ENCODE measurements around the gene CA10. TPM values are rescaled to one million over a fixed set of nuclear protein-coding genes. Genes with fewer than 3 reads are reported as not detected.

Gene CA10
- total RNA-seq, 1 donor from 2014 or later = not detected

- Mint-ChIP-seq H3K9me3 (ENCODE audit: unreplicated experiment) (no peaks in the 10 kb centered on the region), H3K27me3 (ENCODE audit: unreplicated experiment) (peaks cover 2% of the 10 kb centered on the region), H3K27ac (ENCODE audit: unreplicated experiment) (no peak overlapping the region), H3K4me3 (ENCODE audit: unreplicated experiment) (no peak overlapping the region), H3K4me1 (ENCODE audit: unreplicated experiment) (no peaks in the 10 kb centered on the region), H3K36me3 (ENCODE audit: unreplicated experiment) (no peaks in the 10 kb centered on the region)
- DNase-seq (ENCODE audit: extremely low spot score, unreplicated experiment) = no peak
- TF ChIP-seq CTCF (IDR thresholded peaks at IDR 0.05) = no peak
Observed at GRCh38 chr17:51921500-51921899, 237.0 kb downstream of the CA10 start.

DNA sequence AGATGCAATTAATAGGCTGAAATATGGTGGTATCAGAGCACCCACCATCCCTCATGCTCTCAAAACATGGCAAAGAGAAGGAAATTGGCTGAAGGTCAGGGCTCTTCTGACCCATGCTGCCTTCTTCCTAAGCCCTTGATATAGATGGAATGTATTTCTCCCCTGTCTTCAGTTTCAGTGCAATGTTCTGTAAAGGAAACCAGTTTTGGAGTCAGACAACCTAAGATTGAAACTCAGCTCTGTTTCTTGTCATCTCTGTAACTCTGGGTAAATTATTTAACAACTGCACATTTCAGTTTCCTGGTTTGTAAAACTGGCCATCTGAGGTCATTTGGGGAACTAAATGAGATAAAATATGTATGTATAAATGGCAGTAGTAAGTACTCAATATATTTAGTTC, 243.9 kb downstream of the CA10 start:
- Mint-ChIP-seq H3K27me3 (ENCODE audit: unreplicated experiment) (no peaks in the 10 kb centered on the region), H3K4me3 (ENCODE audit: unreplicated experiment) (no peak overlapping the region), H3K27ac (ENCODE audit: unreplicated experiment) (no peak overlapping the region), H3K36me3 (ENCODE audit: unreplicated experiment) (no peaks in the 10 kb centered on the region), H3K9me3 (ENCODE audit: unreplicated experiment) (no peaks in the 10 kb centered on the region), H3K4me1 (ENCODE audit: unreplicated experiment) (no peaks in the 10 kb centered on the region)
- DNase-seq (ENCODE audit: extremely low spot score, unreplicated experiment) = no peak
- no peak for TF ChIP-seq CTCF (IDR thresholded peaks at IDR 0.05)

DNA sequence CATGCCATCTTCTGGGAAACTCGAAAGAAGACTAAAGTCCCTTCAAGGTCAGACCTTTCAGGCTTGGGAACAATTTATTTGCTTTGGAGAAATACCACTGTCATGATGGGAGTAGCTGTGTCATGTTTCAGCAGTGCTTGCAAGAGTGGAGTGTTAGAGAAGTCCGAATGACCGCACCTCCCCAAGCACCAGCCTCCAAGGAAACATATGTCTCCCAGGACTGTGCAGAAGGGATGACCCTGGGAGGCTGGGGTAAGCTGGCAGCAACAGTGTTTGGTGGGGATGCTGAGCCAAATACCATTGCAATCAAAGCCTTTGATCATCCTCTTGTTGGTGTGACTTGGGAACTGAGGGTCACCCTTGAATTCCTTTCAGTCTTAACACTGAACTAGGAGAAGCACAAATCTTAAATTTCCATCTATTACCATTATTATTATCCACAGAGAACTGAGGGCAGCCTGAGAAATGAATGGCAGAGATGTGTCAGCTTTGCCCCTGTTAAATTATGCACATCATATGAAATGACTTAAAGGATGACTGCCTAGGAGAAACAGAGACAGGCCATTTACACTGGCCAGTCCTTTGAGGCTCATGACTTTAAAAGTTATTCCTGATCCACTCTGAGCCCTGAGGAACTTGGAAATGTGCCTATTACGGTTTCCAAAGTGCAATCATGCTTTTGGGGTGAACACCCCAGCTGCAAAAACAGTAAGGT, 244.9 kb downstream of the CA10 start:
- Mint-ChIP-seq H3K9me3 (ENCODE audit: unreplicated experiment) (no peaks in the 10 kb centered on the region), H3K36me3 (ENCODE audit: unreplicated experiment) (no peaks in the 10 kb centered on the region), H3K4me3 (ENCODE audit: unreplicated experiment) (no peak overlapping the region), H3K4me1 (ENCODE audit: unreplicated experiment) (no peaks in the 10 kb centered on the region), H3K27ac (ENCODE audit: unreplicated experiment) (no peak overlapping the region), H3K27me3 (ENCODE audit: unreplicated experiment) (no peaks in the 10 kb centered on the region)
- DNase-seq (ENCODE audit: extremely low spot score, unreplicated experiment) = no peak
- TF ChIP-seq CTCF (IDR thresholded peaks at IDR 0.05) = no peak

GRCh38 chr17:51912939-51913338, 245.6 kb downstream of the CA10 start:
- H3K4me3 Mint-ChIP-seq (ENCODE audit: unreplicated experiment) = no peak overlapping the region
- H3K9me3 Mint-ChIP-seq (ENCODE audit: unreplicated experiment) = no peaks in the 10 kb centered on the region
- H3K4me1 Mint-ChIP-seq (ENCODE audit: unreplicated experiment) = no peaks in the 10 kb centered on the region
- no peak for TF ChIP-seq CTCF (IDR thresholded peaks at IDR 0.05)
- no peak for DNase-seq (ENCODE audit: extremely low spot score, unreplicated experiment)
- H3K27ac Mint-ChIP-seq (ENCODE audit: unreplicated experiment) = no peak overlapping the region
- H3K27me3 Mint-ChIP-seq (ENCODE audit: unreplicated experiment) = no peaks in the 10 kb centered on the region
- no peaks in the 10 kb centered on the region for H3K36me3 Mint-ChIP-seq (ENCODE audit: unreplicated experiment)

- no peaks in the 10 kb centered on the region for H3K36me3 Mint-ChIP-seq (ENCODE audit: unreplicated experiment)
- no peak overlapping the region for H3K4me3 Mint-ChIP-seq (ENCODE audit: unreplicated experiment)
- H3K9me3 Mint-ChIP-seq (ENCODE audit: unreplicated experiment) = no peaks in the 10 kb centered on the region
- no peak for TF ChIP-seq CTCF (IDR thresholded peaks at IDR 0.05)
- H3K27me3 Mint-ChIP-seq (ENCODE audit: unreplicated experiment) = no peaks in the 10 kb centered on the region
- no peaks in the 10 kb centered on the region for H3K4me1 Mint-ChIP-seq (ENCODE audit: unreplicated experiment)
- no peak for DNase-seq (ENCODE audit: extremely low spot score, unreplicated experiment)
- H3K27ac Mint-ChIP-seq (ENCODE audit: unreplicated experiment) = no peak overlapping the region
Observed at GRCh38 chr17:51911237-51911636, 247.3 kb downstream of the CA10 start.

Data from osteocyte (in vitro differentiated cells).